A549 treated with DMSO at 1 μM for 4 hours (cell line): ENCODE measurements around the gene EXOC3L1. TPM values are rescaled to one million over a fixed set of nuclear protein-coding genes. Genes with fewer than 3 reads are reported as not detected.

Experiments used
- total RNA-seq: library from RNA; stranded (reverse); fragments of 200-300 nt; extraction: Qiagen RNA extraction; gene quantifications from 5 replicates; pipeline ENCODE4 v1.2.3, GENCODE V29; 2022; ENCODE audit warnings: low read depth

The EXOC3L1 gene, protein sequence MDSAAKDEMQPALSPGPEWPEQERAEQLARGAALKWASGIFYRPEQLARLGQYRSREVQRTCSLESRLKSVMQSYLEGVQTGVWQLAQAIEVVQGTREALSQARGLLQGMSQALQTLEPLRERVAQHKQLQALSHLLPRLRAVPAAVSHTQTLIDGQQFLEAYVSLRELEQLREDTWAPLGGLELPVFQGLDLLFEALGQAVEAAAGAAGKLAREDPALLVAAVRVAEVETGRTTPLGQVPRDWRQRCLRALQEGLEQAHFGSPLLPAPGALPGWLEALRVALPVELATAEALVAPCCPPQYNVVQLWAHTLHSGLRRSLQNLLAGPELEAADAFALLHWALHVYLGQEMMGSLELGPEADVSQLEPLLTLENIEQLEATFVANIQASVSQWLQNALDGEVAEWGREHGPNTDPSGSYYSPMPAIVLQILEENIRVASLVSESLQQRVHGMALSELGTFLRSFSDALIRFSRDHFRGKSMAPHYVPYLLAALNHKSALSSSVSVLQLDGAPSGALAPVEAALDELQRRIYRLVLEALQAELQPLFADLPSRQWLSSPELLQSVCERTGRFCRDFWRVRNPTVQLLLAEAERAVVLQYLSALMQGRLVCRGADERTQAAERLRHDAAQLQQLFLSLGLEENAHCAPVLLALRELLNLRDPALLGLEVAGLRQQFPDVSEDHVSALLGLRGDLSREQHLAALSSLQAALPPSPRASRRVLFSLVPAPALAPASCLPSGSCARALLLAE
- total RNA-seq = 0.03 to 0.14 TPM (median 0.05 TPM) in 4 of 5 replicates, not detected in the other

DNA sequence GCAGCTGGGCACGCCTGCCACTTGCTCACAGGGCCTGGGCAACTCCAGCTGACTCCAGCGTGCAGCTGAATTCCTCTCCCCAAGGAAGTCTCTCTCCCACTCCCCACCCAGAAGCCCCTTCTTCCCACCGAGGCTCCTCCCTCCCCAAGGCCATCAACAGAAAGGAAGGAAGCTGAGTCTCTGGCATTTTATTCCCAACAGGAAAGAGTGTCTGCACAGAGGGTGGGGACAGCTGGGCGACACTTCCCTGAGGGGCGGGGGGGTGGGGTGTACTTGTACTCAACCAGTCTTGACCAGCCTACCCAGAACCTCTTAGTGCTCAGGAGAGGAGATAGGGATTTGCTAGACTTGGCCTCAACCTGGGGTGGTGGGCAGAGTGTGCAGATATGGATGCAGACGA lies at the start of gene EXOC3L1:
Gene EXOC3L1, minus strand, starts transcription at position 96 of the 400 bp plus-strand sequence. CDS start 460 bp downstream, outside the sequence.

DNA sequence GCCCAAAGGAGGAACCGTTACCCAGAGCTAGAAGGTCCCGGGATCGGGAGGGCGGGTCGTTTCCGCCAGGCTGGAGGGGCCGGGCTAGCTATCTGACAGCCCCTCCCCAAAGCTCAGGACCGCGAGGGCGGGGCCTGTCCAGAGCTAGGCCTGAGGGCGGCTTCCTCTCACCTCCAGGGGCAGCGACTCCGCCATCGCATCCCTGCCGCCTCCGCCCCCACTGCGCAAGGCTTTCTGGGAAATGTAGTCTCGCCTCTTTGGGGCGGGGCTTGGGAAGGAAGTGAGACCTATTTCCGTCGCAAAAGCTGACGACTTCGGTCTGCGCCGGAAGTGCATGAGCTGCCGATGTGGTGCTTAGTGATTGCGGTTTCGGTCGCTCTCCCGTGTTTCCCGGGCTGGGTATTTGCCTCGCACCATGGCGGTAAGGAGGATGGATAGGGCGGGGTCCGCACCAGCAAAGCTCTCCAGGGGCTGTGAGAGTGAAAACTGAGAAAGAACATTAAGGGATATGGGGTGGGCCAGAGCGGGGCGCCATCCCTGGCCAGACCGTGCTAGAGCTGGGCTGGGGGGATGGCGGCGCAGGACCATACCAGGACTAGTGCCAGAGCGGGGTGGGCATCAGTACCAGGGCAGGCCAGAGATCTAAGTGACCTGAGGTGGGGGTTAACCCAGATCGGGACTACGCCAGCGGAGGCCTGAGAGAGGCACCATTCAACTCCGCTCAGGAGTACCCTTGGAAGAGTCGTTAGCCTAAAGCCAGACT lies 37.0 kb upstream of the EXOC3L1 start, which contains the start of gene TMEM208:
Gene TMEM208, plus strand, starts transcription at position 327 of the 763 bp plus-strand sequence. Its CDS starts 89 bp downstream, at position 416.

DNA sequence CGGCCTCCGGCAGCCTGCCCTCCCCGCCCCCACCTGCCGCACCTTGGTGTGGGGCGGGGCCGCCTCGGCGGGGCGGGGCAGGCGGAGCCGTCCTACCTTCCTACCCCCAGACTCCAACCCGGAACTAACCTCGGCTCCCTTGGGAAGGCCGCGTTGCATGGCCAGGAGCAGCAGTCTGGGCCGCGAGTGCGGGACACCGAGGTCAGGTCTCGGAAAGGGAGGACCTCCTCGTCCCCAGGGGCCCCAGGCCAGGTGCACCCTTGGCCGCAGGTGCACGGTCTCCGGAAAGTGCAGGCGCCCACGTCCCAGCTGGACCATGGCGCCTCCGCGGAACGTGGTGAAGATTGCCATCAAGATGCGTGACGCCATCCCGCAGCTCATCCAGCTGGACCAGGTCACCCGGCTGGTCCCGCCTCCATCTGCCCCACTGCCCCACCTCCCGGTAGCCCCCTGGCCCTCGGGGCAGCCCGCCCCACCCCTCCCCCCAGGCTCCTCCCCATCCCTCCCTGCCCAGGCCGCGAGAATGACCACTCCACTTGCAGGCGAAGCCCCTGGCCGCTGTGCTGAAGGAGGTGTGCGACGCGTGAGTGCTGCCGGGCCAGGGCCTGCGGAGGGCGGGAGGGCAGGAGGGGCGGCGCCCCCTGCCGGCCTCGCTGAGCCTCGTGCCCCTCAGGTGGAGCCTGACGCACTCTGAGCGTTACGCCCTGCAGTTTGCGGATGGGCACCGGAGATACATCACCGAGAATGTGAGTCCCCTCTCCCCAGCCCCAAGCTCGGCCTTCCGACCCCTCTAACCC lies 9.3 kb upstream of the EXOC3L1 start, which contains the start of gene ELMO3:
Gene ELMO3, plus strand, starts transcription at position 121 of the 797 bp plus-strand sequence. Its CDS starts 196 bp downstream, at position 317.

DNA sequence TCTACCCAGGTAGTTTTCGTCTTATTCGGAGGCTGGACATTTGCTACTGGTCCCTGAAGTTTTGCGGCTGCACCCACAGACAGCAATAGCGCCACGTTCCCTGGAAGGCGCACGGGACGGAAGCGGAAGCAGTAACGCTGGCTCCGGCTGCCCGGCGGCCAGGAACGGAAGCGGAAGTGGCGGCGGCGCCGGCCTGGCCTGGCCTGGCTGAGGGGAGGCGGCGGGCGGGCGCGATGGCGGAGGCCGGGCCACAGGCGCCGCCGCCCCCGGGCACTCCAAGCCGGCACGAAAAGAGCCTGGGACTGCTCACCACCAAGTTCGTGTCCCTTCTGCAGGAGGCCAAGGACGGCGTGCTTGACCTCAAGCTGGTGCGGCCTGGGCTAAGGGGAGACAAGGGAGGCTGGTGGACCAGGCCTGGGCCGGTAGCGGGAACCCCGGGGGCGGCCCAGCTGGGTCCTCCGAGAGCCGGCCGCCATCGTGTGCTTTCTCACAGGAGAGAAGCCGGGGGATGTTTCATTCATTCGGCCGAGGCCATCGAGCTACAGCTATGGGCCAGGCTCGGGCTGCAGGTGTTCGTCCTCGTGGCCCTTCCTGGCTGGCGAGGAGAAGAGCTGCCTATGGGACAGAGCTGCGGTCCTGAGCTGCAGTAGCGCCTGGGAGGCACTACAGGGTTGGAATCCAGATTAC lies 2.2 kb upstream of the EXOC3L1 start, which contains the start of gene E2F4:
Gene E2F4, plus strand, starts transcription at position 161 of the 687 bp plus-strand sequence. Its CDS starts 73 bp downstream, at position 234.

DNA sequence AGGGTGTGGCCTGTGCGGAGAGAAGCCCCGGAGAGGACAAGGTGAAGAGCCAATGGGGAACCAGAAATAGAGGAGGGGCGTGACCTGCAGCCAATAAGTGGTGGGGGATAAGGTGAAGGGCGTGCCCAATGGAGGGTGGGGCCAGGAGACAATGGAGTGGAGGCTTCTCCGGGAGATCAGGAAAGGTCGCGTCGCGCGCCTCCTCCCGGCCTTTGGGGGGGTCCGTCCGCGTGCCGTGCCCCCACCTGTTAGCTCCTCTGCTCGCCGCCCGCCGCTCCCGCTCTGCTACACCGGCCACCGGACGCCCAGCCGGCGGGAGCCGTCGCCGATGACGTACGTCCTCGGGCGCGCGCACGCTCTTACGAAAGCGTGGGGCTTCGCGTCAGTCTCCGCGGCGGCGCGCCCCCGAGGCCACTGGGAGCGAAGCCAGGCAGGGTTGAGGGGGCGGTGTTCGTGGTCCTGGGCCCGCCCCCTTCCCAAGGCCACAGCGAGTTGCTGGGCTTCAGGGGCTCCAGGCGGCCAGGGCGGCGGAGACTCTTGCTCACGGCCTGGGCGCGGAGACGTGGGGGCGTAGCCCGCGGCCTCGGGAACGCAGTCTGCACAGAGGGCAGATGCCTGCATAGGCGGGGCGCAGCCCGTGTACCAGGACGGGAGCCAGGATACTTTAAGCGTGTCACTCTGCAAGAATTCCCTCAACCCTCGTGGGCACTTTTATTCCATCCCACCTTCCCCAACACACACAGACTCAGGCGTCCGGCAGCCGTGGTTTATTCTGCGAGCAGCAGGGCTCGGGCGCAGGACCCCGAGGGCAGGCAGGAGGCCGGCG lies 6.1 kb downstream of the EXOC3L1 start, which contains the start of gene MATCAP1:
Gene MATCAP1, minus strand, starts transcription at position 337 of the 826 bp plus-strand sequence. CDS start 3,353 bp downstream, outside the sequence.

DNA sequence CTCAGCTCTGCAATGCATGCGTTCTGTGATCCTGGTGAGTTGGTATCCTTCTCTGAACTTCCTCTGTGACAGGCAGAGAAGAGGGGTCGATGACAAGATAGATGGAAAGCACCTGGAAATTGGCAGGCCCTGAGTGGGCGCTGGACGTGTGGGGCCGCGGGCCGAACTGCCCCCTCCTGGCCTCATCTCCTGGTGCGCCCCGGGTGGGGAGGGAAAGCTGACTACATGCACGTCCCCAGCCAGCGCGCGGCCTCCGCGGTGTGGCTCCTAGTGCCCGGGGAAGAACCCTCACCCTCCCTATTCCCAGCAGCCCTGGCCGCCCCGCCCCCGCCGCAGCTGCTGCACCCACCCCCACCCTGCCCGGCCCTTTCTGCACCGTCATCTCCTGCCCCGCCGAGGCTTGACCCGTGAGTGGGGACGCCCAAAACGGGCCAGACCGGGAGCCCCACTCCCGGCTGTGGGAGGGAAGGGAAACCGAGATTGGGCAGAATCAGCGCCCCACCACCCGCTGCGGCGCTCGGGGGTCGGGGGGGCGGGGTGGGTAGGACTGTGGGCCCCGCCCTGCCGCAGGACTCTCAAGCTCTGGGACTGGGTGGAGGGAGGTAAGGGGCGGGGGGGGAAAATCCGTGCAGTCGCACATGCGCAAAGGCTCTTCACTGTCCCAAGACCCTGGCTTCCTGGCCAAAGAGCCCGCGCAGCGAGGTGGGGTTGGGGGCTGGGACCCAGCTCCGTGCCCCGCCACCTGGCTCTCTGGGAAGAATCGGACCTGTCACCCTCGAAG lies 19.6 kb downstream of the EXOC3L1 start, which contains the start of gene NOL3:
Gene NOL3, plus strand, starts transcription at position 371 of the 781 bp plus-strand sequence.

DNA sequence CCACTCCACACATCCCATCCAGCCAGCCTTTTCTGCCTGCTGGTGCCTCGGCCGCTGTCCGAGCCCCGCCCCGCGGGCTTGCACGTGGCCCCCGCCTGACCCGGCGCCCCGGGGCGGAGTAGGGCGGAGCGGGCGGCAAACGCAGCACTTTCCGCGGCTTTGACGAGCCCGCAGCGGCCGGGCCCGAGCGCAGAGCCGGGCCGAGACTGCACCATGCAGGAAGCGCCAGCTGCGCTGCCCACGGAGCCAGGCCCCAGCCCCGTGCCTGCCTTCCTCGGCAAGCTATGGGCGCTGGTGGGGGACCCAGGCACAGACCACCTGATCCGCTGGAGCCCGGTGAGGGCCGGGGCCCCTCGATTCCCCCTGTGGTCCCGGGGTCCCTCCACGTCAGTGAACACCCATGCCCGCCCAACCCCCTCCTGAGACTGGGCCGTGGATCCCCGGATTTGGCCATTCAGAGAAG lies 25.3 kb downstream of the EXOC3L1 start, which contains the start of gene HSF4:
Gene HSF4, plus strand, starts transcription at position 147 of the 463 bp plus-strand sequence. Its CDS starts 67 bp downstream, at position 214.

DNA sequence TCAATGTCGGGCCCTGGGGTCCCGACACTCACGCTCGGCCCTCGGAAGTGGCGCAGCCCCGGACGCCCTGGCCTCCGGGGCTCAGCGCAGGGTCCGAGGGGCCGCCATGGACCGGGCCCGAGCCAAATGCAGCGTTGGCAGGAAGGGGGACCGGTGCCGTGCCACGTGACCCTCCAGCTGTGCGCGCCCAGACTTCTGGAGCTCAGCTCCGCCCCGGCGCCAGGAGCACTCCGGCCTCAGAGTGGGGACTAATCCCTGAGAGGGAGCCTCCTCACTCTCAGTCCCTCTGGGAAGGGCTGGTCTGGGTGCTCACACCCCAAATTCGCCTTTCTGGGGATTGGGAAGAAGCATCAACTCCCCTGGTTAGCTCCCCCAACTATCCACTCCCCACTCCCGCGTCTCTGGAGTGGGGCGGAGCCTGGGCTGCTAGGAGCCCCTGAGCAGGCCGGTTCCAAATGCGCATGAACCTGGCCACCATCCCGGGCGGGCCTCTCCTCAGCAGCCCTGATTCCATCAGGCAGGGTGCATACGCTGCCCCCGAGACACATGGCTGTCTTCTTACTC lies 39.0 kb downstream of the EXOC3L1 start, which contains the start of gene B3GNT9:
Gene B3GNT9, minus strand, starts transcription at position 166 of the 564 bp plus-strand sequence. CDS start 513 bp downstream, outside the sequence.

Other genes with a start within 250 kb of the EXOC3L1 start
- 1.7 to 2.1 TPM (median 2.1 TPM) in 5 replicates for gene CES3, start 228.9 kb downstream of the EXOC3L1 start, total RNA-seq
- 1.2 to 2.1 TPM (median 1.7 TPM) in 5 replicates for gene CES4A, start 201.5 kb downstream of the EXOC3L1 start, total RNA-seq
- gene CBFB, start 161.0 kb downstream of the EXOC3L1 start, total RNA-seq = 49.8 to 56.1 TPM (median 50.4 TPM) in 5 replicates
- gene PHAF1, start 80.2 kb downstream of the EXOC3L1 start, total RNA-seq = 24.2 to 27.0 TPM (median 25.3 TPM) in 5 replicates
- 6.2 to 8.7 TPM (median 7.8 TPM) in 5 replicates for gene B3GNT9, start 39.1 kb downstream of the EXOC3L1 start, total RNA-seq
- gene TRADD, start 30.2 kb downstream of the EXOC3L1 start, total RNA-seq = 14.3 to 19.1 TPM (median 18.5 TPM) in 5 replicates
- 6.1 to 10.3 TPM (median 7.8 TPM) in 5 replicates for gene FBXL8, start 30.2 kb downstream of the EXOC3L1 start, total RNA-seq
- 10.6 to 19.1 TPM (median 15.0 TPM) in 5 replicates for gene HSF4, start 25.4 kb downstream of the EXOC3L1 start, total RNA-seq
- gene NOL3, start 19.6 kb downstream of the EXOC3L1 start, total RNA-seq = 38.3 to 52.2 TPM (median 50.1 TPM) in 5 replicates
- gene MATCAP1, start 6.2 kb downstream of the EXOC3L1 start, total RNA-seq = 4.0 to 7.4 TPM (median 5.9 TPM) in 5 replicates
- gene E2F4, start 2.0 kb upstream of the EXOC3L1 start, total RNA-seq = 81.8 to 102 TPM (median 93.3 TPM) in 5 replicates
- gene ELMO3, start 9.0 kb upstream of the EXOC3L1 start, total RNA-seq = 0.87 to 1.7 TPM (median 1.3 TPM) in 5 replicates
- 82.5 to 101 TPM (median 88.7 TPM) in 5 replicates for gene TMEM208, start 37.0 kb upstream of the EXOC3L1 start, total RNA-seq
- 37.1 to 55.5 TPM (median 49.9 TPM) in 5 replicates for gene FHOD1, start 57.3 kb upstream of the EXOC3L1 start, total RNA-seq
- 1.1 to 1.8 TPM (median 1.7 TPM) in 5 replicates for gene SLC9A5, start 58.8 kb upstream of the EXOC3L1 start, total RNA-seq
- 13.3 to 19.0 TPM (median 18.7 TPM) in 5 replicates for gene PLEKHG4, start 89.4 kb upstream of the EXOC3L1 start, total RNA-seq
- 0.20 to 0.37 TPM (median 0.28 TPM) in 4 of 5 replicates, not detected in the other for gene KCTD19, start 136.6 kb upstream of the EXOC3L1 start, total RNA-seq
- 0.23 to 0.48 TPM (median 0.23 TPM) in 3 of 5 replicates, not detected in the others for gene LRRC36, start 136.7 kb upstream of the EXOC3L1 start, total RNA-seq
- gene TPPP3, start 203.4 kb upstream of the EXOC3L1 start, total RNA-seq = 10.2 to 14.4 TPM (median 12.0 TPM) in 5 replicates
- 5.3 to 6.9 TPM (median 6.3 TPM) in 5 replicates for gene ZDHHC1, start 226.3 kb upstream of the EXOC3L1 start, total RNA-seq
- 0.64 to 2.0 TPM (median 1.7 TPM) in 5 replicates for gene HSD11B2, start 241.0 kb upstream of the EXOC3L1 start, total RNA-seq